K562 (cell line): Measurements from ENCODE around the gene STPG4. TPM values are rescaled to one million over a fixed set of nuclear protein-coding genes. Genes with fewer than 3 reads are reported as not detected.

Experiments used
- ATAC-seq: fragments of 200-7000 bp; cut with Tn5 transposase; 3 replicates; pipeline ENCODE4 v1.9.1; 2020; ENCODE audit warnings: moderate library complexity
- BruUV-seq: library from RNA; stranded (reverse); fragments of 400-500 nt; replicated peaks from 2 replicates; lab custom pipeline; 2021; lab: Mats Ljungman, UMichigan
- CTCF ChIA-PET: fragments of 300-600 bp; formaldehyde crosslinking; extraction: SDS; loops from one replicate; lab custom pipeline; 2021; ENCODE audit warnings: low intra/inter-chr PET ratio; lab: Yijun Ruan, JAX
- POLR2A ChIA-PET: fragments of 300-600, 350-650 bp; sonication (Branson Sonifier 250); formaldehyde crosslinking; extraction: SDS; loops from one replicate; lab custom pipeline; 2021; ENCODE audit warnings: antibody characterized with exemption, inconsistent platforms; lab: Yijun Ruan, JAX
- DNase-seq, 4 experiments: peaks; one replicate each; pipeline versions ENCODE4 v3.0.0 to v3.0.0-alpha.2; 2011 to 2018; ENCODE audit warnings: low spot score in 3 of 4, mixed read lengths in 3 of 4; ENCODE audit errors: extremely low read depth in 1 of 4
- FAIRE-seq: peaks from 2 replicates; lab custom pipeline; 2011; peaks lifted over from hg19 to GRCh38; lab: Jason Lieb, UNC
- H2AFZ ChIP-seq: 2 replicates; pipeline ENCODE4 v1.6.0; 2011; ENCODE audit warnings: low read depth, low read length, control low read depth, inconsistent platforms
- H3K27ac ChIP-seq: fragments of 200-600 bp; 3 replicates; pipeline ENCODE4 v1.8.0; 2011; ENCODE audit warnings: low read depth, mild to moderate bottlenecking, control low read depth, inconsistent platforms, low read length, moderate library complexity, mixed read lengths; ENCODE audit errors: extremely low read depth
- H3K27me3 ChIP-seq, 2 experiments: fragments of 300-600 bp in 1 of 2; 2 replicates in 1 of 2; 3 replicates in 1 of 2; pipeline versions ENCODE4 v1.6.0 to v1.8.0; 2011; ENCODE audit warnings: inconsistent platforms in 2 of 2, low read length in 2 of 2, mild to moderate bottlenecking in 1 of 2, mixed read lengths in 1 of 2, moderate library complexity in 1 of 2; ENCODE audit not compliant: control insufficient read depth in 2 of 2, insufficient read depth in 2 of 2
- H3K36me3 ChIP-seq: fragments of 300-600 bp; 3 replicates; pipeline ENCODE4 v1.8.0; 2011; ENCODE audit warnings: mild to moderate bottlenecking, low read length, inconsistent platforms; ENCODE audit not compliant: control insufficient read depth, insufficient read depth
- H3K4me1 ChIP-seq, 2 experiments: fragments of 200-600 bp in 1 of 2; replicated peaks in 1 of 2; 2 replicates in 1 of 2; 3 replicates in 1 of 2; pipeline versions ENCODE4 v1.5.1 to v1.8.0; 2011; ENCODE audit warnings: inconsistent platforms in 2 of 2, low read length in 2 of 2, mild to moderate bottlenecking in 1 of 2, mixed read lengths in 1 of 2, moderate library complexity in 1 of 2; ENCODE audit not compliant: control insufficient read depth in 2 of 2, insufficient read depth in 2 of 2
- H3K4me2 ChIP-seq: 2 replicates; pipeline ENCODE4 v1.6.1; 2011; ENCODE audit warnings: low read length, control low read depth, inconsistent platforms, mixed read lengths; ENCODE audit not compliant: insufficient read depth
- H3K4me3 ChIP-seq: fragments of 200-600 bp; sonication (generic), shearing (Covaris generic); 2 replicates; pipeline ENCODE4 v1.5.1; 2016; ENCODE audit warnings: control low read depth, inconsistent platforms
- H3K79me2 ChIP-seq: fragments of 200-600 bp; 3 replicates; pipeline ENCODE4 v1.8.0; 2011; ENCODE audit warnings: low read length, inconsistent platforms; ENCODE audit not compliant: control insufficient read depth, insufficient read depth
- H3K9ac ChIP-seq, 2 experiments: 2 replicates each; pipeline versions ENCODE4 v1.6.0 to v1.6.1; 2011; ENCODE audit warnings: low read depth in 2 of 2, low read length in 2 of 2, control low read depth in 1 of 2, inconsistent platforms in 1 of 2, mild to moderate bottlenecking in 1 of 2, mixed read lengths in 1 of 2; ENCODE audit not compliant: insufficient read depth in 1 of 2
- H3K9me1 ChIP-seq: one replicate; pipeline ENCODE4 v1.6.0; 2011; ENCODE audit warnings: inconsistent platforms, mild to moderate bottlenecking, low read length, moderate library complexity; ENCODE audit not compliant: control insufficient read depth, insufficient read depth
- H3K9me3 ChIP-seq: replicated peaks from 2 replicates; pipeline ENCODE4 v1.5.1; 2011; ENCODE audit warnings: low read depth, low read length, inconsistent platforms; ENCODE audit not compliant: control insufficient read depth, insufficient read depth
- H4K20me1 ChIP-seq: replicated peaks from 2 replicates; pipeline ENCODE4 v1.6.1; 2011; ENCODE audit warnings: low read length, inconsistent platforms, mixed read lengths; ENCODE audit not compliant: control insufficient read depth, insufficient read depth
- CEBPG ChIP-seq, 3 experiments: fragments of 200-800 bp in 1 of 3; sonication (Bioruptor generic) in 1 of 3; sonication (generic) in 1 of 3; formaldehyde crosslinking in 1 of 3; IDR thresholded peaks in 2 of 3; conservative IDR thresholded peaks in 1 of 3; 2 replicates each; pipeline versions ENCODE4 v1.6.1 to v1.8.0; 2016 to 2022; ENCODE audit warnings: missing compliant biosample characterization in 2 of 3, missing genetic modification characterization in 2 of 3, mild to moderate bottlenecking in 1 of 3, missing genetic modification reagents in 1 of 3
- MTA2 ChIP-seq: fragments of 450-650 bp; IDR thresholded peaks from 2 replicates; pipeline ENCODE4 v1.6.1; 2016; ENCODE audit warnings: low read depth
- MTF1 ChIP-seq: fragments of 250-450 bp; sonication (Bioruptor Pico); IDR thresholded peaks from 2 replicates; pipeline ENCODE4 v1.9.0; 2021; ENCODE audit warnings: moderate library complexity, mild to moderate bottlenecking, inconsistent platforms, borderline replicate concordance
- RAD21 ChIP-seq, 2 experiments: fragments of 250-450 bp in 1 of 2; fragments of 450-650 bp in 1 of 2; sonication (Bioruptor Pico) in 1 of 2; formaldehyde crosslinking in 1 of 2; IDR thresholded peaks in 1 of 2; conservative IDR thresholded peaks in 1 of 2; 2 replicates each; pipeline versions ENCODE4 v1.4.0 to v1.8.0; 2020 to 2022; ENCODE audit warnings: mild to moderate bottlenecking in 2 of 2, moderate library complexity in 1 of 2
- WGBS: fragments of 100-300 bp; shearing (Covaris generic); methylation state at CpG from one replicate; pipeline ENCODE4 v1.1.6; 2016; ENCODE audit warnings: low coverage, mixed read lengths; ENCODE audit not compliant: insufficient coverage; ENCODE audit errors: missing lambda C conversion rate; 5-methylcytosine and 5-hydroxymethylcytosine counted together
- in situ Hi-C: fragments of 300-500 bp; cut with MboI; formaldehyde crosslinking; loops from 4 replicates; pipeline ENCODE4 v1.15.0; 2018; ENCODE audit warnings: inconsistent platforms, mixed read lengths
- intact Hi-C: fragments of 100-400 bp; cut with micrococcal nuclease; formaldehyde crosslinking; loops from 2 replicates; pipeline ENCODE4 v1.14.2; 2022
- polyA plus RNA-seq, 8 experiments: library from polyadenylated mRNA; depleted of rRNA in 4 of 8; stranded (reverse) in 5 of 8; unstranded in 3 of 8; fragments of >200 nt; fragmentation: Nextera tagmentation in 2 of 8; fragmentation: Illumina TruSeq in 1 of 8; extraction: Ambion mirVana in 2 of 8; extraction: Trizol in 1 of 8; gene quantifications; 2 replicates each; pipeline versions ENCODE4 v1.2.1 to v1.2.3, GENCODE V29; 2011 to 2014; ENCODE audit warnings: inconsistent platforms in 1 of 8, missing spikeins in 1 of 8
- total RNA-seq, 7 experiments: library from RNA; depleted of rRNA in 6 of 7; stranded (reverse); fragments of >200 nt in 6 of 7; fragmentation: Illumina TruSeq in 2 of 7; extraction: Trizol in 2 of 7; gene quantifications; 2 replicates each; pipeline versions ENCODE4 v1.2.1 to v1.2.3, GENCODE V29; 2011 to 2021; ENCODE audit warnings: low replicate concordance in 1 of 7
- TF ChIP-seq, protein P1 (sequence below), 2 experiments: fragments of 450-650 bp in 1 of 2; sonication (generic) in 1 of 2; formaldehyde crosslinking in 1 of 2; IDR thresholded peaks in 1 of 2; conservative IDR thresholded peaks in 1 of 2; 2 replicates each; pipeline versions ENCODE4 v1.6.1 to v1.8.1; 2016 to 2023; ENCODE audit warnings: mild to moderate bottlenecking in 2 of 2, moderate library complexity in 2 of 2, inconsistent platforms in 1 of 2, missing genetic modification reagents in 1 of 2

STPG4 gene
- total and polyA plus RNA-seq, 9 of the 15 experiments (the other 6 are each of a cell fraction or from before 2014, with no cell fraction given), result 0.10 to 0.68 (median 0.22) TPM; not detected in 6

DNA sequence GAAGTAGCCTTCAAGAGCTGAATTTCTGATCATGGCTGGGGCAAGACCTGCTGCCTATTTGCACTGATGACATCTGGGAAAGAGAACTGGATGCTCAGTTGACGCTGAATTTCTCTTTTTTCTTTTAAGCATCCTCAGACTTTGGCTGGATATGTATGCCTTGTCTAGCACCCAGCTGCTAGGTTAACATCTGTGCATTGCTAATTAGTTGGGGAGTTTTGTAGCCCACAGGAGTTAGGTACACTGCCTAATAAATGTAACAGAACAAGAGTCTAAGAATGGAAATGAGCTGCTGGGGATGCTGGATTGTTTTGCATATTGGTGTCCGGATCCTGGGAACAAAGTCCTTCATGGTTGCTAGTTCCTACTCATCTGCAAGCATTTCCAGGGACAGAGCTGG lies 40.9 kb upstream of the STPG4 start (continued):
- TF ChIP-seq MTF1 (CRISPR knock-in tag), result no peak

DNA sequence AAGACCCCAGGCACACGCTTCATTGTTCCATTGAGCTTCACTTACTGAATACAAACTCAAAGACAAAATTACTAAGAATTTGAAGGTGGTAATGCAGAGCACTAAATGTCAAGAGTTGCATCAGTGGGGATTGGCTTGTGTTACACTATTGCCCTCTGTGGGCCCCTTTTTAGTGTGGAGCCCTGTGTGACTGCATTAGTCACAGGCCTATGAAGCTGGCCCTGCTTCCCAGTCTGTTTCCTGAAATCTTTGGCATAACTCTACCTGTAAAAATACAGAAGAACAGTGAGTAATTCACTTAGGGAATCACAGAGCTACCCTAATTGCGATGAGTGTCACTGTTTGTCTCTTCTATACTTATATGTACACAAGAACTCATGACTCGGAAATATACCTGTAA lies 40.0 kb upstream of the STPG4 start:
- H3K36me3 ChIP-seq, result no peaks in the 10 kb centered on the region
- TF ChIP-seq, protein P1, sequence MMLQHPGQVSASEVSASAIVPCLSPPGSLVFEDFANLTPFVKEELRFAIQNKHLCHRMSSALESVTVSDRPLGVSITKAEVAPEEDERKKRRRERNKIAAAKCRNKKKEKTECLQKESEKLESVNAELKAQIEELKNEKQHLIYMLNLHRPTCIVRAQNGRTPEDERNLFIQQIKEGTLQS (IDR thresholded peaks at IDR 0.05), result peak; percentile 44
- TF ChIP-seq, protein P1 (CRISPR knock-in tag; conservative IDR thresholded peaks at IDR 0.05), result no peak
- TF ChIP-seq CEBPG (CRISPR knock-in tag; IDR thresholded peaks at IDR 0.05) (peak; percentile 61; the same call in 1 of the 2 replicates), CEBPG (tag; conservative IDR thresholded peaks at IDR 0.05 in 1 of 2, IDR thresholded peaks at IDR 0.05 in 1 of 2) (peak in 1 of 2 experiments; percentile 66; a peak in 2 of 4 replicates), MTA2 (no peak), RAD21 (CRISPR knock-in tag; conservative IDR thresholded peaks at IDR 0.05 in 1 of 2, IDR thresholded peaks at IDR 0.05 in 1 of 2) (peak in 1 of 2 experiments; percentile 48; a peak in 2 of 4 replicates)
- TF ChIP-seq, all 486 proteins: peak for 3
- Histone ChIP-seq H3K27ac (no peak overlapping the region), H3K27me3 (no peaks in the 10 kb centered on the region), H3K9me1 (no peaks in the 10 kb centered on the region), H3K4me3 (no peak overlapping the region), H3K4me2 (no peak overlapping the region), H3K9me3 (no peaks in the 10 kb centered on the region), H3K4me1 (peaks cover 8 to 23% of the 10 kb centered on the region in 2 experiments), H3K9ac (no peak overlapping the region), H4K20me1 (no peaks in the 10 kb centered on the region), H2AFZ (no peak overlapping the region), H3K79me2 (no peaks in the 10 kb centered on the region)
- BruUV-seq, result no TSS peak
- DNase-seq, result no peak
- in situ Hi-C loops (no loop called here), intact Hi-C loops (no loop called here)
- WGBS, result 75% methylated on average over 3 of the region's 3 CpGs
- ChIA-PET POLR2A (interaction anchor here (0.9 to 1.1 kb wide), 4 partner anchors 9 to 23 kb away, joined by 3 to 8 read pairs (median 4); no protein-coding TSS in a partner anchor), CTCF (no interaction called here)
- ATAC-seq, result peak; percentile 39; the same call in 2 of the 3 replicates
- FAIRE-seq, result no peak
